ENCODE results near the gene MGAT1. TPM values are rescaled to one million over a fixed set of nuclear protein-coding genes. Genes with fewer than 3 reads are reported as not detected.

The MGAT1 gene
- 104 and 117 TPM in 2 replicates for total RNA-seq

GRCh38 chr5:180802325-180803180 is at the start of gene MGAT1:
MGAT1 (minus strand) TSS chr5:180802806; CDS start chr5:180792971, 9,835 bp downstream.

GRCh38 chr5:180739958-180740357 is 62.6 kb downstream of the MGAT1 start, which contains the start of gene OR2Y1:
OR2Y1 (minus strand) TSS chr5:180740058; CDS start chr5:180740058, 0 bp downstream.

Other genes with a start within 250 kb of the MGAT1 start
- gene SCGB3A1, start 211.3 kb downstream of the MGAT1 start, total RNA-seq = 0.65 TPM in 1 of 2 replicates, not detected in the other
- gene FLT4, start 153.2 kb downstream of the MGAT1 start, total RNA-seq = 93.0 and 123 TPM in 2 replicates
- not detected in 2 replicates for gene OR2Y1, start 62.7 kb downstream of the MGAT1 start, total RNA-seq
- 14.4 and 19.5 TPM in 2 replicates for gene ZFP62, start 58.5 kb upstream of the MGAT1 start, total RNA-seq
- gene BTNL8, start 96.4 kb upstream of the MGAT1 start, total RNA-seq = not detected in 2 replicates
- not detected in 2 replicates for gene BTNL3, start 186.0 kb upstream of the MGAT1 start, total RNA-seq
- 0.19 and 2.0 TPM in 2 replicates for gene BTNL9, start 237.5 kb upstream of the MGAT1 start, total RNA-seq